RWPE1 (cell line): ENCODE results near the gene C9orf85.

Experiments
- CTCF ChIA-PET: fragments of 350-600 bp; sonication (Branson Sonifier 250); formaldehyde crosslinking; extraction: SDS; loops from one replicate; lab custom pipeline; 2021; lab: Yijun Ruan, JAX
- POLR2A ChIA-PET: fragments of 400-600 bp; formaldehyde crosslinking; extraction: SDS; loops from one replicate; lab custom pipeline; 2020; ENCODE audit warnings: antibody characterized with exemption; ENCODE audit not compliant: low non-redundant PET; lab: Yijun Ruan, JAX
- DNase-seq: peaks from one replicate; pipeline ENCODE4 v3.0.0; 2012; ENCODE audit warnings: low spot score
- H3K27ac ChIP-seq: fragments of 450-650 bp; 2 replicates; pipeline ENCODE4 v1.5.1; 2017
- TF ChIP-seq, protein P1 (sequence below): fragments of 450-650 bp; conservative IDR thresholded peaks from 2 replicates; pipeline ENCODE4 v1.5.1; 2017; ENCODE audit warnings: low read depth, mild to moderate bottlenecking

Gene C9orf85

DNA sequence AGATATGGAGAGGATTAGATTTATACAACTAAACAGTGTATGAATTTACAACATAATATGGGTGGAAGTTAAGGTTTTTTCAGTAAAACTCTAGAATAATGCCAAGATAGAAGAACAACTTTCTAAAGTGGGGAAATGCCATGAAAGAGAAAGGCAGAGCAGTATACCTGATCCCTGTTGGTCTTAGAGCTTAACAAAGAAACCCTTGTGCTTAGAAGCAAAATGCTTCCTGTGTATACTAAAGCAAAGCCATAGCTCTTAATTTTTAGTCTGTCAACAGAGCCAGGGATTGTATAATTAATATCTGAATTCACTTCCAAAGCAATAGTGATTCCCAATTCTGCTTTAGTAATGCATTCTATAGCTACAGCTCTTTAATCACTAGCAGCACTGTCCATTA lies 14.4 kb downstream of the C9orf85 start:
- DNase-seq: no peak
- CTCF ChIA-PET: interaction anchor here (0.6 kb wide), 1 partner anchor 267 kb away, joined by 3 read pairs; no protein-coding TSS in a partner anchor
- POLR2A ChIA-PET: no interaction called here
- H3K27ac ChIP-seq: no peak overlapping the region
- TF ChIP-seq, protein P1, sequence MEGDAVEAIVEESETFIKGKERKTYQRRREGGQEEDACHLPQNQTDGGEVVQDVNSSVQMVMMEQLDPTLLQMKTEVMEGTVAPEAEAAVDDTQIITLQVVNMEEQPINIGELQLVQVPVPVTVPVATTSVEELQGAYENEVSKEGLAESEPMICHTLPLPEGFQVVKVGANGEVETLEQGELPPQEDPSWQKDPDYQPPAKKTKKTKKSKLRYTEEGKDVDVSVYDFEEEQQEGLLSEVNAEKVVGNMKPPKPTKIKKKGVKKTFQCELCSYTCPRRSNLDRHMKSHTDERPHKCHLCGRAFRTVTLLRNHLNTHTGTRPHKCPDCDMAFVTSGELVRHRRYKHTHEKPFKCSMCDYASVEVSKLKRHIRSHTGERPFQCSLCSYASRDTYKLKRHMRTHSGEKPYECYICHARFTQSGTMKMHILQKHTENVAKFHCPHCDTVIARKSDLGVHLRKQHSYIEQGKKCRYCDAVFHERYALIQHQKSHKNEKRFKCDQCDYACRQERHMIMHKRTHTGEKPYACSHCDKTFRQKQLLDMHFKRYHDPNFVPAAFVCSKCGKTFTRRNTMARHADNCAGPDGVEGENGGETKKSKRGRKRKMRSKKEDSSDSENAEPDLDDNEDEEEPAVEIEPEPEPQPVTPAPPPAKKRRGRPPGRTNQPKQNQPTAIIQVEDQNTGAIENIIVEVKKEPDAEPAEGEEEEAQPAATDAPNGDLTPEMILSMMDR: no peak

- POLR2A ChIA-PET: no interaction called here
- TF ChIP-seq, protein P1: no peak
- CTCF ChIA-PET: no interaction called here
- DNase-seq: no peak
- H3K27ac ChIP-seq: no peak overlapping the region
Observed at GRCh38 chr9:71928376-71928775, 16.9 kb downstream of the C9orf85 start.

GRCh38 chr9:71928806-71929205 lies 17.4 kb downstream of the C9orf85 start:
- TF ChIP-seq, protein P1: no peak
- no peak overlapping the region for H3K27ac ChIP-seq
- no peak for DNase-seq
- ChIA-PET CTCF (no interaction called here), POLR2A (no interaction called here)

DNA sequence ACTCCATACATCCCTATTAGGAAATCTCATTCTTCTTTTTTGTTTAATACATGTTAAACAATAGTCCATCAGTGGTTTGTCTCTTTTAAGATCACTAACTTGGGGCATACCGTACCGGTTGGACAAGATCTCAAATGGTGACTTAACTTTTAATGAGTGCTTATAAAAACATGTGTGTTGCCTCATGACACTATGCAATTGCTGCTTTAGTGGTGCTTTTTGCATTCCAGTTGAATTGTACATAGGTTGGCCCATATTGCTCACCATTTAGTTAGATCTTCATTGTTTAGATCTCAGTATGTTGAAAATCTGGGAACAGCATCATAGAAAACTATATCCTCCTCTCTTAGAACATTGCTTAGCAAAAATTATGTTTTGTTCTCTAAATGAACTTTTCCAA lies 17.8 kb downstream of the C9orf85 start:
- ChIA-PET POLR2A (no interaction called here), CTCF (no interaction called here)
- DNase-seq: peak; percentile 64
- H3K27ac ChIP-seq: no peak overlapping the region
- TF ChIP-seq, protein P1: no peak

- POLR2A ChIA-PET: interaction anchor here (0.5 kb wide), 1 partner anchor 165 kb away, joined by 5 read pairs; no protein-coding TSS in a partner anchor
Observed at GRCh38 chr9:71929791-71930440, 18.5 kb downstream of the C9orf85 start.

DNA sequence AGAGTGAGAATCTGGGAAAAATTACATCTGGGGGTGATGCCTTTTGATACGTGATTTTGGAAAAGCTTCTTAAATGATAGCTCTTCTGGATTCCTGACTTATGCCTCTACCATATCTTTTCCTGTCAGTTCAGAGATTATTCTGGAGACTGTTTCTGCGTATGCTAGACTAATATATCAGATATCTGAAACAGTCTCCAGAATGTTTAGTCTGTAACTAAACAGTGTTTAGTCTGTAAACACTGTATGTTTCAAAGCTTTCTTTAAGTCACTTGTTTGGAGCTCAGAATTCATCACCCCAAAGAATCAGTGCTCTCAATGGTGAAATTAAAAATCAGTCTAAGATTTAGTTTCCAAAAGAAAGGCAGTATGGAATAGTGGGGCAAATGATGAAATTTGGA lies 19.7 kb downstream of the C9orf85 start:
- DNase-seq: no peak
- POLR2A ChIA-PET: no interaction called here
- CTCF ChIA-PET: no interaction called here
- no peak overlapping the region for H3K27ac ChIP-seq
- TF ChIP-seq, protein P1: no peak

More at GRCh38 chr9:71929791-71930440, 18.5 kb downstream of the C9orf85 start:
- no peak for DNase-seq
- CTCF ChIA-PET: no interaction called here
- TF ChIP-seq, protein P1: no peak
- H3K27ac ChIP-seq: no peak overlapping the region
